HepG2 (cell line): ENCODE data around the gene ARL4D.
"Not testable (repeated sequence)": the region's sequence is repeated elsewhere in the genome, so short reads cannot be mapped to it uniquely, and the experiment has no call there.

Experiments used
- CHD4 ChIP-seq: fragments of 200-600 bp; sonication (generic); IDR thresholded peaks from 2 replicates; pipeline ENCODE4 v1.7.0; 2017; ENCODE audit warnings: mild to moderate bottlenecking, low read length, borderline replicate concordance
- CREB1 ChIP-seq, 2 experiments: fragments of 450-650 bp in 1 of 2; IDR thresholded peaks; 2 replicates each; pipeline ENCODE4 v1.6.1; 2016 to 2017; ENCODE audit warnings: control low read depth in 1 of 2, mild to moderate bottlenecking in 1 of 2, missing compliant biosample characterization in 1 of 2, missing genetic modification characterization in 1 of 2
- MXI1 ChIP-seq: IDR thresholded peaks from 3 replicates; pipeline ENCODE4 v1.6.1; 2012; ENCODE audit warnings: low read depth, low read length, inconsistent platforms, borderline replicate concordance
- NCOA1 ChIP-seq: sonication (generic); formaldehyde crosslinking; IDR thresholded peaks from 2 replicates; pipeline ENCODE4 v1.9.0; 2021; ENCODE audit warnings: missing genetic modification reagents
- NR3C1 ChIP-seq: sonication (generic); formaldehyde crosslinking; IDR thresholded peaks from 2 replicates; pipeline ENCODE4 v1.4.0; 2020; ENCODE audit warnings: missing genetic modification reagents
- PRDM4 ChIP-seq: sonication (generic); formaldehyde crosslinking; IDR thresholded peaks from 2 replicates; pipeline ENCODE4 v1.9.0; 2021; ENCODE audit warnings: missing genetic modification reagents, borderline replicate concordance
- RXRA ChIP-seq: sonication (generic); formaldehyde crosslinking; IDR thresholded peaks from 2 replicates; pipeline ENCODE4 v1.5.1; 2020; ENCODE audit warnings: missing genetic modification reagents
- SMAD3 ChIP-seq: sonication (generic); formaldehyde crosslinking; IDR thresholded peaks from 2 replicates; pipeline ENCODE4 v1.4.0; 2020; ENCODE audit warnings: missing genetic modification reagents
- SNAPC4 ChIP-seq: sonication (generic); formaldehyde crosslinking; IDR thresholded peaks from 2 replicates; pipeline ENCODE4 v1.4.0; 2020; ENCODE audit warnings: mild to moderate bottlenecking, missing genetic modification reagents
- TEAD2 ChIP-seq: sonication (generic); formaldehyde crosslinking; IDR thresholded peaks from 2 replicates; pipeline ENCODE4 v1.9.0; 2021; ENCODE audit warnings: missing genetic modification reagents
- ZNF10 ChIP-seq: sonication (generic); formaldehyde crosslinking; IDR thresholded peaks from 2 replicates; pipeline ENCODE4 v1.4.0; 2020; ENCODE audit warnings: mild to moderate bottlenecking, low read depth, missing genetic modification reagents, borderline replicate concordance
- ZNF362 ChIP-seq: sonication (generic); formaldehyde crosslinking; IDR thresholded peaks from 2 replicates; pipeline ENCODE4 v1.4.0; 2020; ENCODE audit warnings: missing genetic modification reagents, mild to moderate bottlenecking, borderline replicate concordance
- ZSCAN20 ChIP-seq: sonication (generic); formaldehyde crosslinking; IDR thresholded peaks from 2 replicates; pipeline ENCODE4 v1.4.0; 2020; ENCODE audit warnings: missing genetic modification reagents, mild to moderate bottlenecking, borderline replicate concordance

- TF ChIP-seq NCOA1 (CRISPR knock-in tag); CREB1 (IDR thresholded peaks at IDR 0.05); CREB1 (CRISPR knock-in tag; IDR thresholded peaks at IDR 0.05); NR3C1 (CRISPR knock-in tag); ZSCAN20 (CRISPR knock-in tag); MXI1; SNAPC4 (CRISPR knock-in tag); ZNF362 (CRISPR knock-in tag); CHD4; TEAD2 (CRISPR knock-in tag); SMAD3 (CRISPR knock-in tag); ZNF10 (CRISPR knock-in tag); PRDM4 (CRISPR knock-in tag); RXRA (CRISPR knock-in tag): not testable (repeated sequence)
These were observed 4.1 kb upstream of the ARL4D start for GRCh38 chr17:43394696-43395095.
